NCI-H2029 treated with DMSO at 0.1 percent for 48 hours (cell line): ENCODE data around the gene RGP1.

ENCODE experiments used
- DNase-seq: peaks from one replicate; lab custom pipeline; 2025; lab: John Stamatoyannopoulos, UW

The RGP1 gene

DNA sequence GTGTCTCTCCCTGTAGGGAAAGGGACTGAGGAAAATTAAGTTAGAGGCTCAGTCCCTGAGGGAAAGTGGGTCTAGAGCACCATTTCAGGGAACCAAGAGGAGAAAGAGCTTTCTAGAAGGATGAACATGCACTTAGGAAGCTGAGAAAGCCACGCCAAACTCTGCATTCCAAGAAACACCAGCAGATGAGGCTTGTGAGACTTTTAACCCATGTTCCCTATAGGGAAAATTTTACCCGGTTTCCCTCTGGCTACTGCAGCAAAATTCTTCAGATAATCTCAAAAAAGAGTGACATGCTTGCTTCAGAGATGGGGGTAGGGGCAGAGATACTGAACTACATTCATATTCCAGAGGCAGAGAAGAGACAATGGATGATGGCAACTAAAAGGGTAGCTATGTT lies 25.7 kb upstream of the RGP1 start:
- DNase-seq: no peak

GRCh38 chr9:35723908-35724307 lies 25.2 kb upstream of the RGP1 start:
- no peak for DNase-seq

GRCh38 chr9:35725362-35725761 lies 23.7 kb upstream of the RGP1 start:
- DNase-seq: no peak

DNA sequence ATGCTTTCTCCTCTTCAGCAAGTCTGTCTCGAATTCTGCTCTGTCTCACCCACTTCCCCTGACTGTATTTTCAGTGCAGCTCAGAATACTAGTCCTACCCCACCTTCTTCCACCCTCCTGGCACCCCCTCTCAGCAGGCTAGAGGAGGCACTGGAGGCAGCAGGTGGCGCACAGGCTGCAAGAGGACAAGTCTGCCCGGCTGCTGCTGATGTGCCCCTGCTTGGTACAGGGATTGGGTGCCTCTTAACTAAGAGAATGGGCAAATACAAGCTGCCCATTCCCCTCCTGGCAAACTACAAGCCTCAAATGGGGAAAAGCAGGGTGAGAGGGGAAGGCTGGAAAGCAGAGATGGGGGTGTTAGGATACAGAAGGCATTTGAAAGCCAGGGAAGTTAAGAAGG lies 22.2 kb upstream of the RGP1 start:
- no peak for DNase-seq

- DNase-seq: no peak
Measured at GRCh38 chr9:35727676-35728040, 21.4 kb upstream of the RGP1 start.

DNA sequence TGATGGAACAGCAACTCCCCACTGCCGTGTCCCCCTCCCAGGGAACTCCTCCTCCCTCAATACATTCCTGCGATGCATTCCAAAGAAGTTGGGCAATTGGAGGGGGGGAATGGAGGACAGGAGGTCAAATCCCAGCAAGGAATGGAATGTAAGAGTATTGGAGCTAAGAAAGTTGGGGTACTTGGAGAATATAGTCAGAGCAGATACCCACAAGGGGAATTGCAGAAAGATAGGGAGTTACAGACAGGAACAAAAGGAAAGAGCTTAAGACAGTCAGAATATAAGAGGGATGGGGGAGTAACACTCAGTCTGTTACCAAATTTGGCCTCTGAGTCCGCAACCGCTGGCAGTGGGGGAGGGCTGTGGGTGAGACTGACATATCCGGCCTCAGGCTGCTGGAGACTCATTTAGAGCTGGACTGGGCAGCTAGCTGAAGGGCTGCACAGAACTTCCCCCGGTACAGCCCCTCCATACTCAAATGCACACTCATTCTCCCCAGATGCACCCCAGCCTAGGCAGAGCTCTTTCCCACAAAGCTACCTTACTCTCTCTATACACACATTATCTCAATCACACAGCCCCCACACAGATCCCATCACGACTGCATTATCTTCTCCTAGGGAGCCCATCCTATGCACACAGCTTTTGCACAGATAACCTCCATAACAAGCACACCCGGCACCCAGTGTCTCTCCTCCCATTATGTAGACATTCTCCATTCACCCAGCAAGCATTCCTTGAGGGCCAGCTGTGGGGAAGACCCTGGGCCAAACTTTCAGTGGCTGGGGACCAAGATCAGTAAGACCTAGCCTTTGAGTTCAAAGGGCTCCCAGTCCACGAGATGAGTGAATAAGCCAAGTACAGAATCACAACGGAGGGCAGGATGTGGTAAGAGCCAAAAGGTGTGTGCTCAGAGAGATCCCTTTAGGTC lies 20.8 kb upstream of the RGP1 start:
- no peak for DNase-seq

DNA sequence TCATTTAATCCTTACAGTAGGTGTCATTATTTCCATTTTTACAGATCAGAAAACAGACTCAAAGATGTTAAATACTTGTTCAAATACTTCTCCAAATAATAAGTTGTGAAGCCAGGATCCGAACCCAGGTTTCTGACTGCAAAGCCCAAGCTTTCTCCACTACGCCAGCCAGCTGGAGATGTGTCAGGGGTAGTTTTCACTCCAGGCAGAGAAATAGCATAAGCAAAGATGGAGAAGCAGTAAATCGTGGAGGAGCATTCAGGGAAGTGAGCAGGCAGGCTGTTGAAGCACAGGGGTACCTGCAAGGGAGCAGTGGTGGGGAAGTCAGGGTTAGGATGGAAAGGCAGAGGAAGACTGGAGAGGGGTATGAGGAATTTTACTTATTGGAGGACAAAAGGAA lies 20.0 kb upstream of the RGP1 start:
- DNase-seq: no peak

DNA sequence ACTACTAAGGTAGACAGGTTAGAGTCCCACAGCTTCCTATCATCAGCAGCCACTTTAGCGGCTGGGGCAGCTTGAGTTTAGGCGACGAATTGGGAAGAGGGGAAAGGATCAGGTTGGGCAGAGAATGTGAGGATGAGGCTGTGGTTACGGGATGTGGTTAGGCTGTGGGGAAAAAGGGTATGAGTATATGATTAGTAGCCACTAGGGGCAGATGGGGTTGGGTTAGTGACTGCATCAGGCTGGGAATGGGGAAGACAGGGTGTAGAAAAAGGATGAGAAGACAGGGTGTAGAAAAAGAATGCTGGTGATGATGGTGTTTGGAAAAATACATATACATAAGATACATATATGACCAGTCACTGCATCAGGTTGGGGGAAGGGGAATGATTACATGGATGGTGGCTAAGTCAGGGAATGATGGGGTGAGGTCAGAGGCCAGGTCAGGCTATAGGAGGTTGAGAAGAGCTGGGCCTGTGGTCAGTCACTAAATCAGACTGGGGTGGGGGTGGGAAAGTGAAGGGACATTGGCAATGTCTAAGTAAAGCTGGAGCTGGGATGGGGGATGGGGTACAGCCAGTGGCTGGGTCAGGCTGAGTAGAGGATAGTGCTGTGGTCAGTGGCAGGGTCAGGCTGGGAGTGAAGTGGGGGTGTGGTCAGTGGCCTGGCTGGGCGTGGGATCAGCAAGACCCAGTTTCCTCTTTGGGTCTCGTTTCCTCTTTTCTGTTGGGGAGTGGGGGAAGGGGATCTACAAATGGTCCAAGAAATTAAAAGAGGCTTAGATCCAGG lies 19.2 kb upstream of the RGP1 start:
- DNase-seq: no peak

- DNase-seq: no peak
Measured at GRCh38 chr9:35730486-35730854, 18.6 kb upstream of the RGP1 start.

GRCh38 chr9:35731415-35732184 lies 17.5 kb upstream of the RGP1 start:
- DNase-seq: no peak

GRCh38 chr9:35732185-35732799 lies 16.8 kb upstream of the RGP1 start, which contains the start of the genes CREB3 and TLN1:
Gene CREB3 (plus strand): TSS chr9:35732666. CDS start chr9:35732773, 107 bp downstream.
Gene TLN1 (minus strand): TSS chr9:35732195. CDS start chr9:35725694, 6,501 bp downstream.
- DNase-seq: peak; percentile 98

DNA sequence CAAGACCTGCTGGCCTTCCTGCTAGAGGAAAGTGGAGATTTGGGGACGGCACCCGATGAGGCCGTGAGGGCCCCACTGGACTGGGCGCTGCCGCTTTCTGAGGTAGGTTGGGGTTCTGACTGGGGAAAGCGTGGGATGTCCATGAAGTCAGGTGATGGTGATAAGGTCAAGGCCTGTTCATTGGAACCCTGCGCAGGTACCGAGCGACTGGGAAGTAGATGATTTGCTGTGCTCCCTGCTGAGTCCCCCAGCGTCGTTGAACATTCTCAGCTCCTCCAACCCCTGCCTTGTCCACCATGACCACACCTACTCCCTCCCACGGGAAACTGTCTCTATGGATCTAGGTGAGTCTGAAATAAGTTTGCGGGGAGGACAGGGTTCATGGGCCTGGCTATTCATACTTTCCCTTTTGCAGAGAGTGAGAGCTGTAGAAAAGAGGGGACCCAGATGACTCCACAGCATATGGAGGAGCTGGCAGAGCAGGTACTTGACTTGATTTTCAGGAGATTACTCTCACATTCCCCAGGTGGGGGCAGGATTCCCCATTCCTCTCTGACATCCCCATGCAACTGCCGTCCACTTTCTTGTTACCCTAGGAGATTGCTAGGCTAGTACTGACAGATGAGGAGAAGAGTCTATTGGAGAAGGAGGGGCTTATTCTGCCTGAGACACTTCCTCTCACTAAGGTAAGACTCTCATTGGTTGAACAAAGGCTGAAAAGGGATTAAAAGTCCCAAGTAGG lies 16.1 kb upstream of the RGP1 start:
- no peak for DNase-seq

- DNase-seq: no peak
Measured at GRCh38 chr9:35734096-35734495, 15.0 kb upstream of the RGP1 start.

DNA sequence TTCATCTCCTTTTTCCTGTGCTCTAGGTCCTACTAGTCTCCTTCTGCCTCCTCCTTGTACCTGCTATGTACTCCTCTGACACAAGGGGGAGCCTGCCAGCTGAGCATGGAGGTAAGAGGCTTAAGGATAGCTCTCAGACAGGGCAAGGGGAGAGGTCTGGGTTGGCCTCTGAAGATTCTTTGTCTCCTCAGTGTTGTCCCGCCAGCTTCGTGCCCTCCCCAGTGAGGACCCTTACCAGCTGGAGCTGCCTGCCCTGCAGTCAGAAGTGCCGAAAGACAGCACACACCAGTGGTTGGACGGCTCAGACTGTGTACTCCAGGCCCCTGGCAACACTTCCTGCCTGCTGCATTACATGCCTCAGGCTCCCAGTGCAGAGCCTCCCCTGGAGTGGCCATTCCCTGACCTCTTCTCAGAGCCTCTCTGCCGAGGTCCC lies 12.9 kb upstream of the RGP1 start:
- DNase-seq: peak; percentile 64

DNA sequence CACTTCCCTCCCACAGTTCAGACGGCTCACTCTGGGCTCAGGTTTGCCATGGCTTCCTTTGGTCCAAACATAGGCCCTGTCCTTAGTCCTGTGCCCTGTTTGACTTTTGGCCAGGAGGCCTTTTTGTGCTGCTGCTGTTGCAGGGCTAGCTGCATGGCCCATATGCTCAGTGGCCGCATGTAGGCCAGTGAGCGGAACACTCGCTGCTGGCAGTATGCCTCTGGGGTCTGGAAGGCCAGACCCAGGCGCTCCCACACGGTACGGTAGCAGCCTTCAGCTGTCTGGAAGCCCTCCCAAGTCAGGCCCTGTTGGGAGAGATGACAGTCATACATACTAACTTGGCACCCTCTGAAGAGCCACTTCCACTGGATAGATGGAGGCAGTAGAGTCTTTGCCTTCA lies 11.9 kb upstream of the RGP1 start:
- no peak for DNase-seq

GRCh38 chr9:35738186-35738585 lies 10.9 kb upstream of the RGP1 start:
- DNase-seq: no peak

GRCh38 chr9:35738924-35739323 lies 10.2 kb upstream of the RGP1 start:
- no peak for DNase-seq

- no peak for DNase-seq
Measured at GRCh38 chr9:35740243-35740642, 8.8 kb upstream of the RGP1 start.

DNA sequence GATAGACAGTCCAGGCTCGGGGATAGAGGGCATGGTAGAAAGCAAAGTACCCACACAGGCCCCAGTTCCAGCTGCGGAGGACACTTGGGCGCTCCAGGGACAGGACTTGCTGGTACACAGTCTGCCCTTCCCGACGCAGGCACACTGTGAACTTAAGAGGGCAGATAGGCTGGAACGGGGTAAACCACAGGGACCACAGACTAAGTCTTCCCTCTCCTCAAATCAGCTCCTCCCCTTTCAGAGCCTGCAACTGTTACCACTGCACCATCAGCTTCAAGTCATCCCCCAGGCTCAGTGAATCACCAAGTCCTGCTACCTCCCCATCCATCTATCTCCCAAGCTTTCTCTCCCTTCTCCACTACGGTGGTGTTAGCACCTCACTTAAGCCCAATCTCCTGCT lies 7.3 kb upstream of the RGP1 start:
- DNase-seq: no peak

DNA sequence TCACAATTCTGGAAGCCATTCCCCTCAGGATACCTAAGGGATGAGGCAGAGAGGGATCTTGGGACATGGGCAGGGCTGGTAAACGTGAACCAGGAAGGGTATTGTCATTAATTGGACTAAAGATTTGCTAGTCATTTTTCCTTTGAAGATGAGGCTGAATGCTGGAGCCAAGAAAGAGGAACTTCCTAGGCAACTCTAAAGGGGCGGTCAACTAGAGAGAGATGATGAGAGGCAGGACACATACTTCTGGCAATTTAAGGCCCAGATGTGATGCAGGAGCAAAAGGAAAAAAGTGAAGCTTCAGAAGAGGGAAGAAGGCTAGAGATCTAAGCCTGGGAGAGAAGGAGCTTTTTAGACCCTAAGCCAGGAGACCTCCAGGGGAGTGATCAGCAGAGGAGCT lies 5.6 kb upstream of the RGP1 start:
- no peak for DNase-seq

DNA sequence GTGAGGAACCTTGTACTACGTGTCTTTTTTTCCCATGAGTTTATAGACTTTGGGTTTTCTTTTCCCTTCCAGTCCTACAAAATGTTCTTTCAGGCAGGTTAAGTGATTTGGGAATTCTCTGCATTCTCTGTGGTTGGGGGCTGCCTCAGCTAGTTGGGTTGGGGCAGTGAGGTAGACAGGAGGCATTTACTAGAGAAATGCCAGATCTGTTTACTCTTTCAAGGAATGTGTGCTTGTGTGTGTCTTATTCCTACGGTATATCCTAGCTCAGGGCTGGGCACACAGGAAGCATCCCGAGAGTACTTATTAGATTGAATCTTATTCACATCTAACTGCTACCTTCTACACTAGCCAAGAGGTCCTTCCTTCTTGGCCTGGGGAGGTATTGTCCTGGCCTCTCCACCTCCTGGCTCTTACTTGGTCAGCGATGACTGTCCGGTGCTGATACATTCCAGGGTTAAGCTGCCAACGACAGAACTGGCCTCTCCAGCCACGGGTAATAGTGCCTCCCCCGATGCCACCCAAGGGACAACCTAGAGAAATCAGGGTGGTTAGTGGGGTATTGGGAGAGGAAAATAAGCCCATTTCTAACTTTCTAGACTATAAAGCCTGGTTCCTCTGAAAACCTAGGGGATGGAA lies 5.1 kb upstream of the RGP1 start:
- no peak for DNase-seq
